ENCODE results near the gene FUT7.

GRCh38 chr9:137046088-137046787, 14.3 kb upstream of the FUT7 start, which contains the start of gene NPDC1:
- TF ChIP-seq CTCF (IDR thresholded peaks at IDR 0.05) (peak; percentile 69 to 91 (median 90)), POLR2A (IDR thresholded peaks at IDR 0.05) (no peak)
